Activated T-cell treated with anti-CD3 and anti-CD28 coated beads for 24 hours (primary cell): Measurements from ENCODE around the gene PPM1M.
A peak's percentile ranks its signal among the peaks of the same experiment; 100 is the strongest.
"Not testable (repeated sequence)": the region's sequence is repeated elsewhere in the genome, so short reads cannot be mapped to it uniquely, and the experiment has no call there.

Experiments
- DNase-seq: peaks from one replicate; pipeline ENCODE4 v3.0.0-alpha.2; 2020; ENCODE audit warnings: low read depth

The PPM1M gene

GRCh38 chr3:52247409-52248164 lies 2.0 kb downstream of the PPM1M start:
- no peak for DNase-seq

GRCh38 chr3:52248165-52248541 lies 2.6 kb downstream of the PPM1M start:
- no peak for DNase-seq

- DNase-seq = no peak
These were observed 3.4 kb downstream of the PPM1M start for GRCh38 chr3:52248816-52249547.

GRCh38 chr3:52249683-52250082 lies 4.1 kb downstream of the PPM1M start:
- no peak for DNase-seq

- no peak for DNase-seq
These were observed 4.6 kb downstream of the PPM1M start for GRCh38 chr3:52250122-52250521.

GRCh38 chr3:52253314-52254304 lies 8.1 kb downstream of the PPM1M start:
- DNase-seq = peak; percentile 71

DNA sequence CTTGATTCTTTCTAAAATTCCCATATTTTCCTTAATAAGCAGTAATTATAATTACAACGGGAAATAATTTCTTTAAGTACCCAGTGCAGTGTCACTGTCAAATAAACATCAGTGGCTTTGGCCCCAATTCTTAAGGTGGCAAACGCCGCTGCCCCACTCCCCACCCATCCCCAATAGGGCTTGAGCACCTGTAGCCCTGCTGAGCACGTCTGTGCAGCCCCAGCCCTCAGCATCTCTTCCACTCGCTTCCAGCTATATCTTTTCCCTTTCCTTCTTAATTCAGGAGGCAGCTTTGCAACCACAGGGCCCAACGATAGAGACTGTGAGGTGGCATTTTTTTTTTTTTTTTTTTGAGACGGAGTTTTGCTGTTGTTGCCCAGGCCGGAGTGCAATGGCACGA lies 9.0 kb downstream of the PPM1M start:
- DNase-seq = no peak

GRCh38 chr3:52256159-52256558 lies 10.6 kb downstream of the PPM1M start:
- no peak for DNase-seq

DNA sequence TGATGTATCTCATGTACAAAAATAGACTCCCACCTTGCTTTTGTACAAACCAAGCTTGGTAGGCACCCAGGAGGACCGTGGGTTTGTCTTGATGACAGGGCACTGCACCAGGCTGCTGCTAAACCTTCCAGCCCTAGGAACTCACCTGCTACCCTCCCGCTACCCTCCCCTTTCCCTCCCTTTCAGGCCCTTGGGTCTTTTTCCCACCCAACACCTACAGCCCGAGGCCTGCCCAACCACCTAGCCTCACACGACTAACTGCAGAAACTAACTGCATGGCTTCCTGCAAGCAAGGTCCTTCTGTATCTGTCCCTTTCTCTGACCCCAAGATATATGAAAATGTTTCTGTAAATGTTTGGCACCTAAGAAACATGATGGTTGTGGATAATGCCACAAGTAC lies 11.1 kb downstream of the PPM1M start:
- DNase-seq = no peak

- no peak for DNase-seq
These were observed 12.4 kb downstream of the PPM1M start for GRCh38 chr3:52257911-52258310.

DNA sequence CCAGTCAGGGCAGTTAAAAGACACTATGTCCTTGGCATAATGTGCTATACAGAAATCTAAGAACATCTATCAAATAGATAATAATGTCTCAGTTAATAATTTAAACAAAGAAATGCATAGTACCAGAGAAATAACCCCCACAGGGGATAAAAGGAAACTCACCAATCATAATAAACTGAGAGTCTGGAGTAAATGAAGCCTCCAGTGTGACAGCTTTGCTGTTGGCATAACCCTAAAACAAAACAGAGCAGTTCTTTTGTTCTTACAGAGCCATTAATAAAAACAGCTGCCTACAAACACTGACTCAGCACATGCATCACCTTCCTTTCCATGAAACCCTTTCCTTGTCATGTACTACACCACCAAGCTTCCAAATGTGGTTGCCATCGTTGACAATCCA lies 13.5 kb downstream of the PPM1M start:
- no peak for DNase-seq

DNA sequence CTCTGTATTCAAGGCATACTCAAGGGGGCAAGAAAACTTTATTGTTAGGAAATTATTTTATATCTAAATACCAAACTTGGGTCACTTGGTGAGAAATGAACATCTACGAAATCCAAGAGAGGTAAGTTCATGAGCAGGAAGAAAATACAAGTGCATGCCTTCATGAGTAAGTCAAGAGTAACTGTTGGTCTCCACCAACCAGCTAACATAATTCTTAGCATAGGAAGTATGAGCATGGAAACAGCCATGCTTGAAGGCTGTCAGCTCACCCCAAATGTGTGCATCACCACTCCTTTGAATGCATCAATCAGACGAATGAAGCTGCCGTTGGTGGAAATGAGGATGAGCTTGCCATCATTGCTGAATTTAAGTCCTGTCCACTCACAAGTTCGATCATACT lies 13.9 kb downstream of the PPM1M start:
- DNase-seq = no peak

DNA sequence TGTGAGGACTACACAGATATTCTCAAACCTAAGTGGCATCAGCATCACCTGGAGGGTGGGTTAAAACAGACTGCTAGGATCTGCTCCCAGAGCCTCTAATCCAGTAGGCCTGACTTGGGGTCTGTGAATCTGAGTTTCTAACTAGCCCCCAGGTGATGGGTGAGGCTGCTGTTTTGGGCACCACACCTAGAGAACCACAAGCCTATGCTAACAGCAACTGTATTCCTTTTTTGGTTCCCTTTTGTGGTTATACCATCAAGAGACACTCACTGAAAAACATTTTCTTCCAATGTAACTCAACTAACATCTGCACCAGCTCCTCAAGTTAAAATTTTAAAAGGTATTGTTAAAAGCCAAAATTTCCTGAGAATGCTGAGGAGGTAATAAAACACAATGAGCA lies 16.9 kb downstream of the PPM1M start:
- no peak for DNase-seq

DNA sequence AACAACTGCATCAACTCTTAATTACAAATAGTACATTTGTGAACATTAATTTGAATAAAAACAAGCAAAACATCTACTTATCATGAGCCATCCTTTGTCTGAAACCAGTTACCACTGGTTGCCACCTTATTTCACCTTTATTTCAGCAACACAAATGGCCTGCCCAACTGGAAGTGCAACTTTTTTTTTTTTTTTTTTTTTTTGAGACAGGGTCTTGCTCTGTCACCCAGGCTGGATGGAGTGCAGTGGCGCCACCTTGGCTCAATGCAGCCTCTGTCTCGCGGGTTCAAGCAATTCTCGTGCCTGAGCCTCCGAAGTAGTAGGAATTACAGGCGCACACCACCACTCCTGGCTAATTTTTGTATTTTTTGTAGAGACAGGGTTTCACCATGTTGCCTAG lies 19.8 kb downstream of the PPM1M start:
- no peak for DNase-seq

GRCh38 chr3:52268036-52268435 lies 22.5 kb downstream of the PPM1M start:
- DNase-seq = no peak

DNA sequence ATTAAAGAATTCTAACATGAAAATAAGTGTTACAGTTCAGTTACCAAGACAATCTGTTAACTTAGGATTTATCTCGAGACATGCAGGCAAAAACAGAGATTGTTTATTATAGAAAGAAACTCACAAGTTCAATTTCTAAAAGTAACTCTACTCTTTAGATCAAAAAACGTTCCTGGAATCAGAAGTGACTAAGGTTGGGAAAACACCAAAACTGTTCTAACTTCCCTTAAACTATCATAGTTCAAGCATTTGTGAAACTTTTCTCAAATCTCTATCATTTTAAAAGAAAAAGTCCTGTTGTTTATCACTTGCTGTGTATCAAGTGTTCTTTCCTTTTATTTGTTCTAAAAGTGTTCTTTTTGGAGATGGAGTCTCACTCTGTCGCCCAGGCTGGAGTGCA lies 24.2 kb downstream of the PPM1M start:
- no peak for DNase-seq

DNA sequence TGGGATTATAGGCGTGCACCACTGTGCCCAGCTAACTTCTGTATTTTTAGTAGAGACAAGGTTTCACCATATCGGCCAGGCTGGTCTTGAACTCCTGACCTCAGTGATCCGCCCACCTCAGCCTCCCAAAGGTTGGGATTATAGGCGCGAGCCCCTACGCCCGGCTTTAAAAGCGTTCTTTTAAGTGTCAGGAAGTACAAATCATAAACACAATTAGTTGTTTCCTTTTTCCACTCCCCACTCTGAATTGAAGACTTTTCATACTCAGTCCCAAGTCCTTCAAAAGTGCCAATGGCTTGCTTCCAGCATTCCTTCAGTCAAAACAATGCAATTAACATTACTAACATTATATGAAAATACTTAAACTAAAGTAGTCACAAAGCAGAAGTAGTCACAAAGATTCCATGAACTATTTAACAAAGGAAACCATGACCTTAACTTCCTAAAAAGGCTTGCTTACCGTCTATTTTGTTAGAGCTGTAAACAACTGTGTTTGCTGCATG lies 24.7 kb downstream of the PPM1M start:
- no peak for DNase-seq

GRCh38 chr3:52272172-52272571 lies 26.6 kb downstream of the PPM1M start:
- DNase-seq = not testable (repeated sequence)

DNA sequence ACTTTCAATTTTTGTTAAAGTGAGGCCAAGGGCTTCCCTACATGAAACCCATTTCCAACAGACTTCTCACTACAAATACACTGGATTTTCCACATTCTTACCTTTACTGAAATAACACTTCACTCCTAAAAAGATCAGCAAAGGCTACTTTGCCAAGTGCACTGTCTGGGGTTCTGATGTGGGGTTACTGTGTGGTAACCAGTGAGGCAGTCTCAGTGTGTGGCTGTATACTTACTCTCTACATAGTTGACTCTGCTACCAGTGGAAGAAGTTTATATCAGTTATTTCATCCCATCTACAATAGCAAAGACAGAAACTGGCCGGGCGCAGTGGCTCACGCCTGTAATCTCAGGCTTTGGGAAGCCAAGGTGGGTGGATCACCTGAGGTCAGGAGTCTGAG lies 27.3 kb downstream of the PPM1M start:
- no peak for DNase-seq

DNA sequence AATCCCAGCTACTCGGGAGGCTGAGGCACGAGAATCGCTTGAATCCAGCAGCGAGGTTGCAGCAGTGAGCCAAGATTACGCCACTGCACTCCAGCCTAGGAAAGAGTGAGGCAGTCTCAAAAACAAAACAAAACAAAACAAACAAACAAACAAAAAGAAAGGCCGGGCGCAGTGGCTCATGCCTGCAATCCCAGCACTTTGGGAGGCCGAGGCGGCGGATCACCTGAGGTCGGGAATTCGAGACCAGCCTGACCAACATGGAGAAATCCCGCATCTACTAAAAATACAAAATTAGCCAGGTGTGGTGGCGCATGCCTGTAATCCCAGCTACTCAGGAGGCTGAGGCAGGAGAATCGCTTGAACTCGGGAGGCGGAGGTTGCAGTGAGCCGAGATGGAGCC lies 29.2 kb downstream of the PPM1M start:
- DNase-seq = not testable (repeated sequence)

- DNase-seq = peak; percentile 73
These were observed 31.8 kb downstream of the PPM1M start for GRCh38 chr3:52277071-52277964.
